HepG2 (cell line): ENCODE measurements around the gene FAM181A. TPM values are rescaled to one million over a fixed set of nuclear protein-coding genes. Genes with fewer than 3 reads are reported as not detected.

Experiments used
- BRCA1 ChIP-seq: sonication (generic); formaldehyde crosslinking; IDR thresholded peaks from 2 replicates; pipeline ENCODE4 v1.4.0; 2020; ENCODE audit warnings: missing genetic modification reagents
- CREM ChIP-seq, 2 experiments: sonication (generic) in 1 of 2; formaldehyde crosslinking in 1 of 2; IDR thresholded peaks; 2 replicates each; pipeline versions ENCODE4 v1.4.0 to v1.6.1; 2016 to 2020; ENCODE audit warnings: antibody characterized with exemption in 1 of 2, mild to moderate bottlenecking in 1 of 2, missing genetic modification reagents in 1 of 2
- ETV5 ChIP-seq: IDR thresholded peaks from 2 replicates; pipeline ENCODE4 v1.6.1; 2018; ENCODE audit warnings: missing biosample characterization, missing genetic modification reagents, inconsistent platforms, borderline replicate concordance
- FOXM1 ChIP-seq: sonication (generic); formaldehyde crosslinking; IDR thresholded peaks from 2 replicates; pipeline ENCODE4 v1.5.0; 2020; ENCODE audit warnings: missing genetic modification reagents
- GABPA ChIP-seq, 2 experiments: IDR thresholded peaks; 2 replicates each; pipeline ENCODE4 v1.6.1; 2011 to 2016; ENCODE audit warnings: low read depth in 2 of 2, low read length in 1 of 2, missing biosample characterization in 1 of 2, missing genetic modification characterization in 1 of 2
- KDM5A ChIP-seq: fragments of 200-600 bp; sonication (generic); IDR thresholded peaks from 2 replicates; pipeline ENCODE4 v1.7.0; 2018; ENCODE audit warnings: antibody characterized with exemption, mild to moderate bottlenecking, low read length, borderline replicate concordance
- KLF11 ChIP-seq: IDR thresholded peaks from 2 replicates; pipeline ENCODE4 v1.6.1; 2016; ENCODE audit warnings: missing compliant biosample characterization
- POLR2AphosphoS5 ChIP-seq: IDR thresholded peaks from 2 replicates; pipeline ENCODE4 v1.6.1; 2012; ENCODE audit warnings: low read depth, low read length
- SUZ12 ChIP-seq: fragments of 150-350 bp; IDR thresholded peaks from 2 replicates; pipeline ENCODE4 v1.6.1; 2014; ENCODE audit warnings: low read depth, low read length
- YEATS4 ChIP-seq: sonication (generic); formaldehyde crosslinking; IDR thresholded peaks from 2 replicates; pipeline ENCODE4 v1.4.0; 2020; ENCODE audit warnings: missing genetic modification reagents, borderline replicate concordance
- ZNF230 ChIP-seq: sonication (generic); formaldehyde crosslinking; IDR thresholded peaks from 2 replicates; pipeline ENCODE4 v1.4.0; 2020; ENCODE audit warnings: mild to moderate bottlenecking, missing genetic modification reagents
- ZNF326 ChIP-seq: sonication (generic); formaldehyde crosslinking; IDR thresholded peaks from 2 replicates; pipeline ENCODE4 v1.4.0; 2020; ENCODE audit warnings: missing genetic modification reagents, borderline replicate concordance
- ZNF773 ChIP-seq: sonication (generic); formaldehyde crosslinking; IDR thresholded peaks from 2 replicates; pipeline ENCODE4 v1.4.0; 2020; ENCODE audit warnings: missing genetic modification reagents, borderline replicate concordance
- polyA plus RNA-seq, 8 experiments: library from polyadenylated mRNA; depleted of rRNA in 3 of 8; stranded (reverse) in 7 of 8; unstranded in 1 of 8; fragments of >200 nt; fragmentation: Illumina TruSeq in 4 of 8; extraction: Trizol in 4 of 8; gene quantifications; 2 replicates each; pipeline versions ENCODE4 v1.2.1 to v1.2.3, GENCODE V29; 2011 to 2016; ENCODE audit warnings: low read depth in 4 of 8, missing spikeins in 1 of 8, mixed read lengths in 1 of 8; ENCODE audit not compliant: insufficient read depth in 1 of 8
- total RNA-seq, 5 experiments: library from RNA; depleted of rRNA; stranded (reverse); fragments of >200 nt; fragmentation: Illumina TruSeq; extraction: Trizol; gene quantifications; 2 replicates each; pipeline ENCODE4 v1.2.3, GENCODE V29; 2016; ENCODE audit warnings: low read depth in 1 of 5
- TF ChIP-seq, protein P1 (sequence below), 2 experiments: IDR thresholded peaks; 2 replicates each; pipeline ENCODE4 v1.6.1; 2011 to 2012; ENCODE audit warnings: low read length in 2 of 2, borderline replicate concordance in 1 of 2, low read depth in 1 of 2, mild to moderate bottlenecking in 1 of 2, moderate library complexity in 1 of 2
- TF ChIP-seq, protein P2 (sequence below): sonication (generic); formaldehyde crosslinking; IDR thresholded peaks from 2 replicates; pipeline ENCODE4 v1.4.0; 2020; ENCODE audit warnings: missing genetic modification reagents
- TF ChIP-seq, protein P3 (sequence below): sonication (generic); formaldehyde crosslinking; IDR thresholded peaks from 2 replicates; pipeline ENCODE4 v1.4.0; 2020; ENCODE audit warnings: low read depth, mild to moderate bottlenecking, missing genetic modification reagents
- TF ChIP-seq, protein P4 (sequence below): sonication (generic); formaldehyde crosslinking; IDR thresholded peaks from 2 replicates; pipeline ENCODE4 v1.4.0; 2020; ENCODE audit warnings: missing genetic modification reagents, borderline replicate concordance

The FAM181A gene
- total and polyA plus RNA-seq, 2 of the 13 experiments (the other 11 are each of a cell fraction or from before 2014, with no cell fraction given): 1.1 to 1.5 TPM

DNA sequence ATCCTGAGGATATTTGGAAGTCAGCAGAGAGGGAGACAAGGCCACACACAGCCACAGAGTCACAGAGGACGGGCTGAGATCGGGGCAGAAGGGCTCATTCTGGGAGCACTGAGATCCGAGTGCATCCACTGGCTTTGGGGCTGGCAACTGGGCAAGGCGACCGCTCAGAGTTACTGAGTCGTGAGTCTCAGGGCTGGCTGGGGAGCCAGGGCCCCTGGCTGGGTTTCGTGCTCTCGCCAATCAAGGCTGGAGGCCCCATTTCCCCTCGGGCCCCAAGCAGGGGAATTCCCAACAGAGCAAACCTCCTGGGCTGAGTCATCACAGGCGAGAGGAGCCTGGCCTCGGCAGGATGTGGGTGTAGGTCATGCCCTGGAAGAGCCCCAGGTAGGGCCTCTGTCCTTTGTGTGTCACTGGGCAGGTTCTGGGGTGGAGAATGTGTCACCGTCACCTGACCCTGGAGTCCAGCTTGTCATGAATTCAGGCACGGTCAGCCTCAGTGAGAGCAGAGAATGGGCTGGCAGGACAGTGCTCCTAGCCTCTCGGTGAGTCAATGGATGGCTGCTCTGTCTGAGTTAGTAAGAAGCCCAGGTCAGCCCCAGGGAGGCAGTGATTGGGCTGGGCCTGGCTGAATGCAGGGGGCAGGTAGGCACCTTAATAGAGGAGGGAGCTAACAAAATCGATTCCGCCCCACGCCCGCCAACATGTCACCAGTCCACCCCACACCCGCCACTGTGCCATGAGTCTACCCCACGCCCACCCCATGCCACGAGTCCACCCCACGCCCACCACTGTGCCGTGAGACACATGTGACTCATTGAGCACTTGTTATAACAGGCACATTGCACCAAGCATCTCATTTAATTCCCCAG lies 32.3 kb downstream of the FAM181A start (continued):
- peak; percentile 81; the same call in 1 of the 2 replicates for TF ChIP-seq YEATS4 (CRISPR knock-in tag)
- TF ChIP-seq ZNF326 (CRISPR knock-in tag): no peak
- TF ChIP-seq ETV5 (CRISPR knock-in tag): peak; percentile 98
- TF ChIP-seq, protein P1, sequence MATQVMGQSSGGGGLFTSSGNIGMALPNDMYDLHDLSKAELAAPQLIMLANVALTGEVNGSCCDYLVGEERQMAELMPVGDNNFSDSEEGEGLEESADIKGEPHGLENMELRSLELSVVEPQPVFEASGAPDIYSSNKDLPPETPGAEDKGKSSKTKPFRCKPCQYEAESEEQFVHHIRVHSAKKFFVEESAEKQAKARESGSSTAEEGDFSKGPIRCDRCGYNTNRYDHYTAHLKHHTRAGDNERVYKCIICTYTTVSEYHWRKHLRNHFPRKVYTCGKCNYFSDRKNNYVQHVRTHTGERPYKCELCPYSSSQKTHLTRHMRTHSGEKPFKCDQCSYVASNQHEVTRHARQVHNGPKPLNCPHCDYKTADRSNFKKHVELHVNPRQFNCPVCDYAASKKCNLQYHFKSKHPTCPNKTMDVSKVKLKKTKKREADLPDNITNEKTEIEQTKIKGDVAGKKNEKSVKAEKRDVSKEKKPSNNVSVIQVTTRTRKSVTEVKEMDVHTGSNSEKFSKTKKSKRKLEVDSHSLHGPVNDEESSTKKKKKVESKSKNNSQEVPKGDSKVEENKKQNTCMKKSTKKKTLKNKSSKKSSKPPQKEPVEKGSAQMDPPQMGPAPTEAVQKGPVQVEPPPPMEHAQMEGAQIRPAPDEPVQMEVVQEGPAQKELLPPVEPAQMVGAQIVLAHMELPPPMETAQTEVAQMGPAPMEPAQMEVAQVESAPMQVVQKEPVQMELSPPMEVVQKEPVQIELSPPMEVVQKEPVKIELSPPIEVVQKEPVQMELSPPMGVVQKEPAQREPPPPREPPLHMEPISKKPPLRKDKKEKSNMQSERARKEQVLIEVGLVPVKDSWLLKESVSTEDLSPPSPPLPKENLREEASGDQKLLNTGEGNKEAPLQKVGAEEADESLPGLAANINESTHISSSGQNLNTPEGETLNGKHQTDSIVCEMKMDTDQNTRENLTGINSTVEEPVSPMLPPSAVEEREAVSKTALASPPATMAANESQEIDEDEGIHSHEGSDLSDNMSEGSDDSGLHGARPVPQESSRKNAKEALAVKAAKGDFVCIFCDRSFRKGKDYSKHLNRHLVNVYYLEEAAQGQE (IDR thresholded peaks at IDR 0.05; ENCODE audit: borderline replicate concordance in 1 of 2, low read depth in 1 of 2, low read length in 2 of 2): peak in 1 of 2 experiments; percentile 74; a peak in 1 of 4 replicates
- TF ChIP-seq CREM (IDR thresholded peaks at IDR 0.05): peak; percentile 88
- no peak for TF ChIP-seq CREM (CRISPR knock-in tag; IDR thresholded peaks at IDR 0.05)
- no peak; the same call in 1 of the 2 replicates for TF ChIP-seq BRCA1 (CRISPR knock-in tag)
- TF ChIP-seq, protein P2, sequence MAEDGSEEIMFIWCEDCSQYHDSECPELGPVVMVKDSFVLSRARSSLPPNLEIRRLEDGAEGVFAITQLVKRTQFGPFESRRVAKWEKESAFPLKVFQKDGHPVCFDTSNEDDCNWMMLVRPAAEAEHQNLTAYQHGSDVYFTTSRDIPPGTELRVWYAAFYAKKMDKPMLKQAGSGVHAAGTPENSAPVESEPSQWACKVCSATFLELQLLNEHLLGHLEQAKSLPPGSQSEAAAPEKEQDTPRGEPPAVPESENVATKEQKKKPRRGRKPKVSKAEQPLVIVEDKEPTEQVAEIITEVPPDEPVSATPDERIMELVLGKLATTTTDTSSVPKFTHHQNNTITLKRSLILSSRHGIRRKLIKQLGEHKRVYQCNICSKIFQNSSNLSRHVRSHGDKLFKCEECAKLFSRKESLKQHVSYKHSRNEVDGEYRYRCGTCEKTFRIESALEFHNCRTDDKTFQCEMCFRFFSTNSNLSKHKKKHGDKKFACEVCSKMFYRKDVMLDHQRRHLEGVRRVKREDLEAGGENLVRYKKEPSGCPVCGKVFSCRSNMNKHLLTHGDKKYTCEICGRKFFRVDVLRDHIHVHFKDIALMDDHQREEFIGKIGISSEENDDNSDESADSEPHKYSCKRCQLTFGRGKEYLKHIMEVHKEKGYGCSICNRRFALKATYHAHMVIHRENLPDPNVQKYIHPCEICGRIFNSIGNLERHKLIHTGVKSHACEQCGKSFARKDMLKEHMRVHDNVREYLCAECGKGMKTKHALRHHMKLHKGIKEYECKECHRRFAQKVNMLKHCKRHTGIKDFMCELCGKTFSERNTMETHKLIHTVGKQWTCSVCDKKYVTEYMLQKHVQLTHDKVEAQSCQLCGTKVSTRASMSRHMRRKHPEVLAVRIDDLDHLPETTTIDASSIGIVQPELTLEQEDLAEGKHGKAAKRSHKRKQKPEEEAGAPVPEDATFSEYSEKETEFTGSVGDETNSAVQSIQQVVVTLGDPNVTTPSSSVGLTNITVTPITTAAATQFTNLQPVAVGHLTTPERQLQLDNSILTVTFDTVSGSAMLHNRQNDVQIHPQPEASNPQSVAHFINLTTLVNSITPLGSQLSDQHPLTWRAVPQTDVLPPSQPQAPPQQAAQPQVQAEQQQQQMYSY (CRISPR knock-in tag): no peak
- TF ChIP-seq, protein P3, sequence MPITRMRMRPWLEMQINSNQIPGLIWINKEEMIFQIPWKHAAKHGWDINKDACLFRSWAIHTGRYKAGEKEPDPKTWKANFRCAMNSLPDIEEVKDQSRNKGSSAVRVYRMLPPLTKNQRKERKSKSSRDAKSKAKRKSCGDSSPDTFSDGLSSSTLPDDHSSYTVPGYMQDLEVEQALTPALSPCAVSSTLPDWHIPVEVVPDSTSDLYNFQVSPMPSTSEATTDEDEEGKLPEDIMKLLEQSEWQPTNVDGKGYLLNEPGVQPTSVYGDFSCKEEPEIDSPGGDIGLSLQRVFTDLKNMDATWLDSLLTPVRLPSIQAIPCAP (CRISPR knock-in tag): no peak
- no peak for TF ChIP-seq SUZ12
- no peak; the same call in 1 of the 2 replicates for TF ChIP-seq POLR2AphosphoS5
- no peak for TF ChIP-seq FOXM1 (CRISPR knock-in tag)
- TF ChIP-seq KDM5A: no peak
- TF ChIP-seq, protein P4, sequence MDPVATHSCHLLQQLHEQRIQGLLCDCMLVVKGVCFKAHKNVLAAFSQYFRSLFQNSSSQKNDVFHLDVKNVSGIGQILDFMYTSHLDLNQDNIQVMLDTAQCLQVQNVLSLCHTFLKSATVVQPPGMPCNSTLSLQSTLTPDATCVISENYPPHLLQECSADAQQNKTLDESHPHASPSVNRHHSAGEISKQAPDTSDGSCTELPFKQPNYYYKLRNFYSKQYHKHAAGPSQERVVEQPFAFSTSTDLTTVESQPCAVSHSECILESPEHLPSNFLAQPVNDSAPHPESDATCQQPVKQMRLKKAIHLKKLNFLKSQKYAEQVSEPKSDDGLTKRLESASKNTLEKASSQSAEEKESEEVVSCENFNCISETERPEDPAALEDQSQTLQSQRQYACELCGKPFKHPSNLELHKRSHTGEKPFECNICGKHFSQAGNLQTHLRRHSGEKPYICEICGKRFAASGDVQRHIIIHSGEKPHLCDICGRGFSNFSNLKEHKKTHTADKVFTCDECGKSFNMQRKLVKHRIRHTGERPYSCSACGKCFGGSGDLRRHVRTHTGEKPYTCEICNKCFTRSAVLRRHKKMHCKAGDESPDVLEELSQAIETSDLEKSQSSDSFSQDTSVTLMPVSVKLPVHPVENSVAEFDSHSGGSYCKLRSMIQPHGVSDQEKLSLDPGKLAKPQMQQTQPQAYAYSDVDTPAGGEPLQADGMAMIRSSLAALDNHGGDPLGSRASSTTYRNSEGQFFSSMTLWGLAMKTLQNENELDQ (CRISPR knock-in tag): no peak
- TF ChIP-seq ZNF773 (CRISPR knock-in tag): 0 out of 2 replicates have a peak, but pooled peaks have one; percentile 40
- TF ChIP-seq GABPA (IDR thresholded peaks at IDR 0.05; ENCODE audit: low read depth, low read length): no peak
- TF ChIP-seq GABPA (CRISPR knock-in tag; IDR thresholded peaks at IDR 0.05; ENCODE audit: low read depth): peak; percentile 70
- TF ChIP-seq KLF11 (CRISPR knock-in tag): peak; percentile 8; the same call in 1 of the 2 replicates
- TF ChIP-seq ZNF230 (CRISPR knock-in tag): no peak
